HG02759 (cell line): ENCODE results near the gene EDAR.

Experiments
- ATAC-seq: cut with Tn5 transposase; IDR thresholded peaks from one replicate; pipeline ENCODE4 v1.9.1; 2021; ENCODE audit warnings: mild to moderate bottlenecking, moderate library complexity; ENCODE audit not compliant: unreplicated experiment

Gene EDAR

DNA sequence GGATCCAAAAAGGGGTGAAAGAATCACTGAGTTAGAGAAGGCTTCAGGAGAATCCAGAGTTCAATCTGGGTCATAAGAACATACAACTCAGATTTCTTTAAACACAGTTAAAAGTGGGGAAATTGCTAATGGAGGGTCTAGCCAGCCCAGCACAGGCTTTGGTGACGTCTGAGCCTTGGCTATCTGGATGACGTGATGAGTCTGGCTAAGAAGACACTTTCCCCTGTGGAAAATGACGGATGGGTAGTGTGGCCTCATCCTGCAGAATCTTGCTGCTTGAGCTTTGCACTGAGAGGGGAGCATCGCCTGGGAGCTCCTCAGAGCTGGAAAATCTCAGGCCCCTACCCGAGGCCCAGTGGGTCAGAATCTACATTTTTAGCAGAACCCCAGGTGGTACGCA is 19.2 kb downstream of the EDAR start:
- no peak for ATAC-seq

DNA sequence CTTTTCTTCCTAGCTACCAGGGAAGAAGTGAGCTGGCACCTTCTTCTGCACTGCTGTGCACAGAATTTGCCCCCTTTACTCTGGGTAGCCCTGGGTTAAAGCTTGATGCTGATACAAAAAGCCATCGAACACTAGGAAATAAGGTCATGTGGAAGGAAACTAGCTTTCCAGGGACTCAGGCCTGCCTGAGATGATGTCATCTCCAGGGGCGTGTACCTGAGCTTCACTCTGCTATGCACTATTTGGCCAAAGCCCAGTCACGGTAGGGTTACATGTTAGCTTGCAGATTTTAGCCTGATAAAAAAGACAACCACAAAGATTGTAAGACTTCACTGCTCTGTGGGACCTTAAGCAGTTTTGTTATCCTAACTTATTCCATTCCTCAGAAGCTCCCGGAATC is 20.4 kb downstream of the EDAR start:
- no peak for ATAC-seq

DNA sequence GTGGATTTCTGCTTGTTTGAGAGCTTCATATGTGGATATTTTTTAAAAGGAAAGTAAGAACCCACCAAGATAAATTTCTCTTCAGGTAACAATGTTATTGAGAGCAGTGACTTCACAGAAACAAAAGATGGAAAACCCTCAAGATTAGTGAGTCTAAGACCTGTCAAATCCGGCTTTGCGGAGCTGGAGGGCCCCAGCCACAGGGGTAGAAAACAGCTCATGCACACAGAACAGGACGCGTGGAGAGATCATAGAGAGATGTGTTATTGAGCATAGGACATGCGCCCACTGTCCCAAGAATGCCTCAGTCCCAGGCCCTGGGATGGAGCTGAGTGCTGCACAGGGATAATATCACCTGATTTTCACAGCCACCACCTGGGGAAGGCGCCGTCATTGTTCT is 21.3 kb downstream of the EDAR start:
- ATAC-seq: no peak

DNA sequence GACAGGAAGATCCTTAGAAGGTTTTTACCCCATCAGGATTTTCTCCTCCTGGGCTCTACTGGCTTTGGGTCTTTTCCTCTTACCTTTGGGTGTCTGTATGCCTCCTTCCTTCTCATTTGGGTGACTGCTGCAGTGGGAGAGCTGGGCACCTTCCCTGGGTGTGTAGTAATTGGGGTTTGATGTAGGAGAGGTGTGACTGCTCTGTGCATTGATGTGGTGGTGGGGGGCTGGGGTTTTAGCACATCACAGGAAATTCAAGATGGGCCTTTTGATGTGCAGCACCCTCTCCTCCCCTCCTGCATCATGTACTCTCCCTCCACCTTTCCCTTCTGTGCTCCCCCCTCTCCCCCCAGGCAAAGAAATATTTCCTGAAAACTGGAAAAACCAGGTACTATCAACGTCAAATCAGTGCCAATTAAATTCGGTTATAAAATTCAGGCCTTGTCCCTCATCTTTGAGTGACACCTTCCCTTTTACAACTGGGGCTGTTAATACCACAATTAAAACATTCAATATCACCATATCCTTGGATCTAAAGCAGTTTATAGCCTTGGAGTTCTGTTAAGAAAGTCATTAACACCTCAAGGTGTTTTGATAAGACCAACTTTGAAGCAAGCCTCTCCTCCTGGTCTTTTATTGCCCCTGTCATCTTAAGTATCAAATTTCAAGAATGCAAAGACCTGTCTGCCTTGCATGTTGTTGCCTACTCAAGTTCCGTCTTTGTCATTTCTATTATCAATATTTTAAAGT is 23.3 kb downstream of the EDAR start:
- ATAC-seq: no peak

DNA sequence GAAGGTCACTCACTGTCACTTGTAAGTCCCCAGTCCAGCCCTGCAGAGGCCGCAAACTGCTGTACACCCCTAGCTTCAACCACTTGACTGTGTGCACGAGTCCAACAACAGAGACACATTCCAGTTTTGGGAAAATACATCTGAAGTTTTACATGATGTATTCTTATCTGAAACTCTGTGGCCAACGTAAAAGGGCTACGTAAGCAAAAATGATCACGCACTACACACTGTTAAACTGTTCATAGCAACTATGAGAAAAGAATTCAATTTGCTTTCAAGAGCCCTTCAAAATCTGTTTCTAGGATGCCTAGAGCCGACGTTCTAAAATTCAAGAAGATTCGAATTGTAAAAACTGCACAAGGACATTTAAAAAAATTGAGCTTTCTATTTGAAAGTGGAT is 26.0 kb downstream of the EDAR start:
- ATAC-seq: no peak

DNA sequence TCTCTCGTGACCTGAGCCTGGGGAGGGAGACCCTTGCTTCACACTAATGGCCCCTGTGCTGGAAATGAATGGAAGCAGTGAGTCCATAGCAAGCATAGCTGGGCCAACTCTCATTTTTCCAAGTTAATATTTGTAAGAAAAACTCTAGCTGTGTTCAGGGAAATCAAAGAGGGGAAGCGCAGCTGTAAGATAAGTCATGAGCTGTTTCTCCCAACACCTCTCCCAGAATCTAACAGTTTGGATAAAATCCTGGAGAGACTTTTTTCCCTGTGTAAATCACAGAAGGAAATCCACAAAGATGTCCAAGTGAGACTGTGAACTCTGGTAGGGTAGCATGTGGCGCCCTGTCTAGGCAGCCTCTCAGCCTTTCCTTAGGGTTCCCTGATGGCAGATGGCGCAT is 27.2 kb downstream of the EDAR start:
- no peak for ATAC-seq

DNA sequence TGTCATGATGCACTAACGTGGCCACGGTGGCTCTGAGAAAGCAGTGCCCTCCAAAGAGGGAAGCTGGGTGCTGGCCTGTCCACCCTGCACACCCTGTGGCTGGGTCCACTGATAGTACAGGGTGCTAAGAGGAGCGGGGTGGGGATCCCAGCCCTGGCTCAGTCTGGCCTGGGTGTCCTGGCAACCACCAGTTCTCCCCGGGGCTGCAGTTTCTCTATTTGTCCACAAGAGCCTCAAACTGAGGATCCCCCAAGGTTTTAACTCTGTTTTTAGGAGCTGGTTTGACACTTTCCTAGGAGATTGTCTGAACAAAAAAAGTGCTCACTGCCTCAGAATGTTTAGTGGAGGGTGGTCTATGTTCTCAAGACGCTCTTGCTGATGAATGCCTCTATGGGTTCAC is 29.0 kb downstream of the EDAR start:
- ATAC-seq: no peak

DNA sequence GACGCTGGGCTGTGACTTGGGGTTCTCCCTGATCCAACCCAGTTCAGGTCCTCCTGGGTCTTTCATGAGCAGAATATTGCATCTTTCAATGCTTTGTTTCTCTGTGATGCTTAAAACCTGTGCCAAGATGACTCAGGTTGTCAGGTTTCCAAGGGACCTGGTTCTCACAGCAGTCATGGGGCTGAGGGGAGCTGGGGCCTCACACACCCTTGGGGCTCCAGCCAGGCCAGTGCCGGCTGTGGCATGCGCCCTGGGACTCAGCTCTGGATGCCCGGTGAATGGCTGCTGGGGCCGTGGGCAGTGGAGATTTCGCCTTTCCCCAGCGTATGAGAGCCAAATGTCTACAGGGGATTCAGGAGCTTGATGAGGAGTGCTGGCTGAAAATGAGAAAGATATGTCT is 29.6 kb downstream of the EDAR start:
- no peak for ATAC-seq

DNA sequence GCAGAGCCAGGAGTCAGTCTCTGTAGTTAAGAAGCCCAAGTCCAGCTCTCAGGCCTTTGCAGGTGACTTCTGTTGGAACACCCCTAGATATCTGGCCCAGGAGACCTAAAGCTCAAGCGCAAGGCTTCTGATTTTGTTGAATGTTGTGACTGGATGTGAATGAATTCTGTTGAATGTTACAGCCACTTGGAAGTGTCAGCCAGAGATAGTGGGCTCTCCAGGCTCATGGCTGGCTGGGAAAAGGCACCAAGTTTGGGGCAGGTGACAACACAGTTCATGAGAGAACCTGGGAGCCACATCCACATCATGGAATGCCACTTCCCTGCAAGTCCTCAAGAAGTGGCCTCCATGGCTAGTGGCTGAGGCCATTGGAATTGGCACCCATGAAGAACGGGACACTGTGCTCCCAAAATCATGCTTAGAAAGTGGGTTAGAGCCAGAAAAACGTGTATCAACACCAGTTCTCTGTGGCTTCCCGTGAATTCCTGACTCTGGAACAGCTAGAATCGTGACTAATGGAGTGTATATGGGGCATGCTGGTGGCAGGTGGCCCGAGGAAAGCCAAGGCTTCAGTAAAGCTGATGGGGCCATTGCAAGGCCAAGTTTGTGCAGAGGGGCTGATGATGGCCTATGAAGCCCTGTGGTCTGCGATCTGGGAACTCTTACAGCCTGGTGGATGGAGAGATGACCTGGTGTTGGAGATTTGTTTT is 30.2 kb downstream of the EDAR start:
- no peak for ATAC-seq

DNA sequence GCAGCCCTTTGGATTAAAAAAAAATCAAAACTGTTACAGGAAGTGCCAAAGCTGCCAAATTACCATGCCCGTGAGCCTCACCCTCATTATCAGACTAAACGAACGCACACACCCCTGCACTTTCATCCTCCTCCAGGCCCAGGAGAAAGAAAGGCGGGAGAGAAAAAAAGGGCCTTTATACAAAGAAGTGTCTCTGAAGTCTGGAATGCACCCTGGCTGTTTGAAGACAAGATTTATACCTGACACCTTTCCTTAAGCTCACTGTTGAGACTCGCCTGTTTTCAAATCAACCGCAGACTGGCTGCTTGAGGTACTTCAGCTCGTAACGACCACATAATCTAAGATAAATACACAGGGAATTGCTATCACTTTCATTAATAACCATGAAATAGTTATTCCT is 31.0 kb downstream of the EDAR start:
- no peak for ATAC-seq

DNA sequence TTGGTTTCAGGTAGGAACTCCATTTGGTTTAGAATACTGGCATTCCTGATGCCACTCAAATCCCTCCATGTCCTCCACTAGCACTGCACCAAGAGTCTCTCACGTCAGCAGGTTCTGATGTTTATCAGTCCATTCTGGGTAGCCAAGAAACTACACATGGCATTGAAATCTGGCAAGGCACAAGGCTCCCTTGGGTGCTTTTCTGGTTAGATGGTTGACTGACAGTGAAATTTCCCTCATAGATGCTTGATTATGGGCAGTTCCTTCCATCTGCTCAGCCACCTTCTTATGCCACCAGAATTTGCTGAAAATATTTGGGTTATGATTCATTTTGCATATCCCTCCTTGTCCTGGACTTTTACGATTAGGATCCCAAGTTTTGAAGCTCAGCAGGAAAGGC is 32.6 kb downstream of the EDAR start:
- ATAC-seq: no peak

DNA sequence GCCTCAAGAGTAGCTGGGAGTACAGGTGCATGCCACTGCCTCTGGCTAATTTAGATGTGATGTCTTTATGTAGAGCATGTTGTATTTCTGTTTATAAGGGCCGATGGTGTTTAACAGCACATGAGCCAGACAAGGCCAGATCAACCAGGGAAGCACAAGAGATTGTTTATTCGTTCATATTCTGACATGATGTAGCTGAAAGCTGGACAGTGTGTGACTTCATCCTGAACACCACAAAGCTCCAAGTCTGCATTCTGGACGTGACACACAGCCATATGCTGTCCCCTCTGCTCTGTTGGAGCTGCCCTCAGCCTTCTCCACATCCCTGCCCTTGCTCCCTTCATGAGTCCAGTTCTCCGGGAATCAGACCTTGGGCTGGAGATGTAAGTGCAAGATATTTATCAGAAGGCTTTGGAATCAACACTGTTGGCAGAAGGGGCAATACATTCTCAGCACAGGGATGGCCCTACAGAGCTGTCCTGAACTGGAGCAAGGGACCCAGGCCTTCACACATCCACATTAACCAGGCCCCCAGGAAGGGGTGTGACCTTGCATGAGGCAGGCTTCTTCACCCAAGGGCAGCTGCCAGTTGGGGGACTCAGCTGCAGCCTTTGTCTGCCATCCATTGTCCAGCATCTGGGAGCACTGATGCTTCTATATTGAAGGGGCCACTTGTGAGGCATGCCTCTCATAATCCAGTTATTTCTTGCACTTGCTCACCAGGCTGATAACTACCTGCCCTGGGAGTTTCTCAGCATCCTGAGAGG is 38.5 kb downstream of the EDAR start:
- no peak for ATAC-seq

DNA sequence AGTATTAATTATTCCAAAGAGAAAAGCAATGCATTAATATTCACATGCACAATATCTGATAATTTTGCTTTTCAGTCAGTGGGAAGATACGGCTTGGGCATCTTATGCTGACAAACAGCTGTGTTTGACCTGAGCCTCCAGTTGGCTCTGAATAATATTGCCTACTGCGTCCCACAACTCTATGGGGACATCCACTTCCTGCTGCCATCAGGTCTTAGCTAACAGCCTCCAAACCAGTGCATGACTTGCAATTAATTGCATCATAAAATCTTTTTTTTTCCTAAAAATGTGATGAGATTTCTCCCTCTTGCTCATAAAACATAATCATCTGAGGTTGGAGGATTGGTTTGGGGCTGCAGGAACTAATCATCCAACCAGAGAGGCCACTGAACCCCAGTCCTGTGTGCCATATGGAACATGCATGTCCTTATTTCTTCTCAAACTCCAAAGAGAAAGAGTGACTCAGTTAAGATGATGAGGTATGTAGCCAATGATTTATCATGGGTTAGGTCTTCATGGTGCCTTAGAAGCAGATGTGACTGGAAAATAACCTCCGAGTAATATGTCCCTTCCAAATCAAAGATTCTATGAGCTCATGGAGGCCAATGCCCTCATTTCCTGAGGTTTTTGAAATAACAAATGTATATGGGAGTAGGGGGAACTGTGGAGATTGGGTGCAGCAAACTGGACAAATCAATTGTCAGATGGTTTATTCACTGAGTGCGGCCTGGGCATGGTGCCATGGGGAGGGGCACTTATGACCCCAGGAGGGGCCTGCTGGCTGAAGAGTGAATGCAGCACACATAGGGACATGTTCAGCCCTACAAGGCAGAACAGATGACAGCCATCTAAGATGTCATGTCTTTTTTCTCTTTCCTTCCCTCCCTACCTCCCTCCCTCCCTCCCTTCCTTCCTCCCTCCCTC is 39.4 kb downstream of the EDAR start:
- no peak for ATAC-seq

DNA sequence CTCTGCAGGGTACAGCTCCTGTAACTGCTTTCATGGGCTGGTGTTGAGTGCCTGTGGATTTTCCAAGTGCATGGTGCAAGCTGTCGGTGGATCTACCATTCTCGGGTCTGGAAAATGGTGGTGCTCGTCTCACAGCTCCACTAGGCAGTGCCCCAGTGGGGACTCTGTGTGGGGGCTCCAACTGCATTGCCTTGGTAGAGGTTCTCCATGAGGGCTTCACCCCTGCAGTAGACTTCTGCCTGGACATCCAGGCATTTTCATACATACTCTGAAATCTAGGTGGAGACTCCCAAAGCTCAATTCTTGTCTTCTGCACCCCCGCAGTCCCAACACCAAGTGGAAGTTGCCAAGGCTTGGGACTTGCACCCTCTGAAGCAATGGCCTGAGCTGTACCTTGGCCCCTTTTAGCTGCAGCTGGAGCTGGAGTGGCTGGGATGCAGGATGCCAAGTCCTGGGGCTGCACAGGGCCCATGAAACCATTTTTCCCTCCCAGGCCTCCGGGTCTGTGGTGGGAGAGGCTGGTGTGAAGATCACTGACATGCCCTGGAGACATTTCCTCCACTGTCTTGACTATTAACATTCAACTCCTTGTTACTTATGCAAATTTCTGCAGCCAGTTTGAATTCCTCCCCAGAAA is 41.6 kb downstream of the EDAR start:
- no peak for ATAC-seq

DNA sequence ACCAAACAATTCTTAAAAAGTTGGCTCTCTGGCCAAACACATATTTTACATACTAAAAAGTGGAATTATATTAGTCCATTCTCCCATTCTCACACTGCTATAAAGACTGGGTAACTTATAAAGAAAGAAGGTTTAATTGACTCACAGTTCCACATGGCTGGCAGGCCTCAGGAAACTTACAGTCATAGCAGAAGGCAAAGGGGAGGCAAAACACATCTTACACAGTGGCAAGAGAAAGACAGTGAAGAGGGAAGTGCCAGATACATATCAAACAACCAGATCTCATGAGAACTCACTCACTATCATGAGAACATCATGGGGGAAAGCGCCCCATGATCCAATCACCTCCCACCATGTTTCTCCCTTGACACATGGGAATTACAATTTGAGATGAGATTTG is 42.6 kb downstream of the EDAR start:
- no peak for ATAC-seq

DNA sequence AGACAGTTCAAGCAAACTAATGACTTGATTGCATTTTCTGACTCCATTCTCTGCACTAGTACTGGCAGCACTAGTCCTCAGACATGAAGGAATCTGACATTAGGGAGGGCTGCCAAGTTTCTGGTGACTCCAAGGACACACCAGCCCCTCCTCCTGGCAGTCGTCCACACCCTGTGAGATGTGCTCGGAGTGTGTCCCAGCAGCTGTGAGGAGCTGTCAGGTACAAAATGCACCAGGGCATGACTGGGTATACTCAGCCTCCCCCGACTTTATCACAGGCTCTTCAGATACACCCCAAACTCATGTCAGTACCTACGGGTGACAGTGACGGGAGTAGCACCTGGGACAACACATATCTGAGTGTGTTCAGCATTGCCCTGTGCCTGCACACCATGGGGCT is 43.1 kb downstream of the EDAR start:
- no peak for ATAC-seq

DNA sequence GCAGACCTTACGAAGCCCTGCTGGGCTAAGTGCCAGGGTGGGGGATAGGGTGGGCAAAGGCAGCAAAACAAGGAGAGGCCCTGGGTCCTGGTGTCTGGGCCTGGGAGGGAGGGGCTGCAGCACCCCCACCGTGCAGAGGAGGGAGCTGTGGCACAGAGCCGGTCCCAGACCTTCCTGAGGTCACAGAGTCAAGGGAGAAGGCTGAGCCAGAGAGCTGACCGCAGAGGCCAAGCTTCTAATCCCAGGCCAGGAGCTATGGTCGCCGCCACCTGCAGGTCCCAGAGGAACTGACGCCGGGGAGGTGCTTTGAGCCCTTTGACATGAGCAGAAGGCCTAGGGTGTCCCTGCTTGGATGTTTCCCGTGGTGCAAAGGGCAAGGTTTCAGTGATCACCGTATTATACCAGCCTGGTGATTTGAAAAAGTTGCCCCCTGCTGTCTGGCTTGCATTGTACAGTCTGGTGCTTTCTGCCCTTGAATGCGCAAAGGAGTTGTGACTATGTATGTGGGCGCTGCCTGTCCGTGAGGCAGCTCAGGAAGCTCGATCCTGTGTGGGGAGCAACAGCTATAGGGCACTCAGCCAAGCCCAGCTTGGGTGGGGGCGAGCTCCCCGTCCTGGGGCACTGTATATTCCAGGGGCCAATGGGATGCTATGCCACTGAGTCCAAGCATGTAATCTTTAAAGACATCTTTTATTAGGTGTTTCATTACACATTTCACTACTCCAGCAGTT is 44.3 kb downstream of the EDAR start:
- ATAC-seq: no peak

DNA sequence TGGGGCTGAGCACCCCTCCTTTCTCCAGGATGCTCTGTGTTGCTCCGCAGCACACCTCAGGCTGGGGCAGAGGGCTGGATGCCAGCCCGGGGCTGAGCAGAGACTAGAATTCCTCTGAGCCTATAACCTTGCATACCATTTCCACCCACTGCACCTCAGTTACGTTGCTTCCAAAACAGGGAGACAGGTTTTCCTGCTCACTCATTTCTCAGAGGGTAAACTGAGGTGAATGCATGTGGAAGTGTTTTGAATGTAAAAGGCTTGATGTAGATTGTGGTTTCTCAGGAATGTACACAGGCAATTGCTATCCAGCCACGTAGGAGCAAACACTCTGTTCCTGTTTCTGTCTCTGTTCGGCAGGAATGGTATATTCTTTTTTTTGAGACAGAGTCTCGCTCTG is 45.3 kb downstream of the EDAR start:
- no peak for ATAC-seq

DNA sequence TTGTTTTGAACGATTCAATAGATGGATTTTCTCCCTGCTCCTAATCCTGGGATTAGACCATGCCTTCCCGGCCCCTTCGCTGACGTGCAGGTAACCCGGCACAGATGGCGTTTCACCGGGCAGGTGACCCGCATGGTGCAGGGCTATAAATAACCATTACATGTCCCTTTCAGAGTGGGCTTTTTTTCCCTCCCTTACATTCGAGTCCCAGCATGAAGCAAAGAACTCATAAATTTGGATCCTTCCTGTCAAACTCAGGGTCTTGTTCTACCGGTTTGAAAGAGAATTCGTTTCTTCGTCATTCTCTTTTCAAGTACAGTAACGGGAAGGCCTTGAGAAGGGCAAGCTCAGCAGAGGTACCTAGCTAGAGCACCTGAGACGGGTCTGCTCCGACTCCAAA is 46.1 kb downstream of the EDAR start:
- no peak for ATAC-seq
